Heart left ventricle (tissue), 13 donors: ENCODE results near the gene BIRC5.
"Not testable (repeated sequence)": the region's sequence is repeated elsewhere in the genome, so short reads cannot be mapped to it uniquely, and the experiment has no call there.

Experiments used
- POLR2A ChIP-seq, 2 donors: fragments of 450-650 bp; IDR thresholded peaks; one replicate each; pipeline ENCODE4 v1.6.1; 2017; ENCODE audit warnings: antibody characterized with exemption in 2 of 2, mild to moderate bottlenecking in 2 of 2, moderate library complexity in 2 of 2
- TF ChIP-seq, protein P1 (sequence below), 12 donors: fragments of 200-600 bp; sonication (generic) in 4 of 12; IDR thresholded peaks; one replicate each; pipeline versions ENCODE4 v1.5.0 to v1.8.0; 2018 to 2022; ENCODE audit warnings: antibody characterized with exemption in 12 of 12, mild to moderate bottlenecking in 5 of 12
- donor health status: ischemic (EF 13 %, LVEDD 7.1; RV severe dilation, severe dysfunction).
- donor health status: DM: no; HTN: yes; CAD: no.
- donor health status: DM: no; HTN: no; CAD: no.
- donor health status: ischemic (EF 25% LVEDD 6.9; RV normal size, moderate dysfunction).
- donor health status: ischemic (EF 25% LVEDD 5.7; RV mildly dilated, moderate dysfunction).
- donor health status: ischemic (EF 35%, LVEDD 5.7; RV mildly dilated, moderate dysfunction).
- donor health status: nonischemic (EF 11% LVEDD 7.7; RV severe dilation, severe dysfunction).
- donor health status: DM: yes; HTN: yes; CAD: no.
- donor health status: PGD.
- donor health status: ischemic (EF 29% LVEDD 5.4; RV normal size, mild dysfunction).
- donor health status: nonischemic (EF 23%, LVEDD 6.1; RV moderate dilation, normal function).

DNA sequence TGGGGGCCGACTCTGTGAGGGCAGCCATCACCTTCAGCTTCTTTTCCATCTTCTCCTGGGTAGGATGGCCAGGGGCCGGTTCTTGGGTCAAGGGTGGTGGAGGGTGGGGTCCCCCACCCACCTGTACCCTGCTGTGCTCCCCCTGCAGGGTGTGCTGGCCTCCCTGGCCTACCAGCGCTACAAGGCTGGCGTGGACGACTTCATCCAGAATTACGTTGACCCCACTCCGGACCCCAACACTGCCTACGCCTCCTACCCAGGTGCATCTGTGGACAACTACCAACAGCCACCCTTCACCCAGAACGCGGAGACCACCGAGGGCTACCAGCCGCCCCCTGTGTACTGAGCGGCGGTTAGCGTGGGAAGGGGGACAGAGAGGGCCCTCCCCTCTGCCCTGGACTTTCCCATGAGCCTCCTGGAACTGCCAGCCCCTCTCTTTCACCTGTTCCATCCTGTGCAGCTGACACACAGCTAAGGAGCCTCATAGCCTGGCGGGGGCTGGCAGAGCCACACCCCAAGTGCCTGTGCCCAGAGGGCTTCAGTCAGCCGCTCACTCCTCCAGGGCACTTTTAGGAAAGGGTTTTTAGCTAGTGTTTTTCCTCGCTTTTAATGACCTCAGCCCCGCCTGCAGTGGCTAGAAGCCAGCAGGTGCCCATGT lies 42.3 kb upstream of the BIRC5 start:
- TF ChIP-seq, protein P1, sequence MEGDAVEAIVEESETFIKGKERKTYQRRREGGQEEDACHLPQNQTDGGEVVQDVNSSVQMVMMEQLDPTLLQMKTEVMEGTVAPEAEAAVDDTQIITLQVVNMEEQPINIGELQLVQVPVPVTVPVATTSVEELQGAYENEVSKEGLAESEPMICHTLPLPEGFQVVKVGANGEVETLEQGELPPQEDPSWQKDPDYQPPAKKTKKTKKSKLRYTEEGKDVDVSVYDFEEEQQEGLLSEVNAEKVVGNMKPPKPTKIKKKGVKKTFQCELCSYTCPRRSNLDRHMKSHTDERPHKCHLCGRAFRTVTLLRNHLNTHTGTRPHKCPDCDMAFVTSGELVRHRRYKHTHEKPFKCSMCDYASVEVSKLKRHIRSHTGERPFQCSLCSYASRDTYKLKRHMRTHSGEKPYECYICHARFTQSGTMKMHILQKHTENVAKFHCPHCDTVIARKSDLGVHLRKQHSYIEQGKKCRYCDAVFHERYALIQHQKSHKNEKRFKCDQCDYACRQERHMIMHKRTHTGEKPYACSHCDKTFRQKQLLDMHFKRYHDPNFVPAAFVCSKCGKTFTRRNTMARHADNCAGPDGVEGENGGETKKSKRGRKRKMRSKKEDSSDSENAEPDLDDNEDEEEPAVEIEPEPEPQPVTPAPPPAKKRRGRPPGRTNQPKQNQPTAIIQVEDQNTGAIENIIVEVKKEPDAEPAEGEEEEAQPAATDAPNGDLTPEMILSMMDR (IDR thresholded peaks at IDR 0.05) = not testable (repeated sequence)
- TF ChIP-seq POLR2A (IDR thresholded peaks at IDR 0.05) = not testable (repeated sequence)
